ENCODE measurements around the gene RFX8.
"Not testable (repeated sequence)": the region's sequence is repeated elsewhere in the genome, so short reads cannot be mapped to it uniquely, and the experiment has no call there.

RFX8 gene

GRCh38 chr2:101469863-101470262 is 5.0 kb downstream of the RFX8 start:
- Histone ChIP-seq H3K27me3 (ENCODE audit: control insufficient read depth, insufficient read depth, low read length) (no peaks in the 10 kb centered on the region), H3K36me3 (ENCODE audit: control insufficient read depth, insufficient read depth, low read length) (no peaks in the 10 kb centered on the region), H3K27ac (ENCODE audit: low read length) (no peak overlapping the region), H3K9me3 (ENCODE audit: control insufficient read depth, insufficient read depth, low read length) (no peaks in the 10 kb centered on the region), H3K4me1 (ENCODE audit: control insufficient read depth, insufficient read depth, low read length) (peaks cover 1% of the 10 kb centered on the region), H3K4me3 (ENCODE audit: low read length) (no peak overlapping the region)
- no peak for DNase-seq (ENCODE audit: low read depth, low spot score)
- no CpG with 5 or more reads among the region's 4 CpGs for WGBS (ENCODE audit: insufficient coverage, insufficient read length)

GRCh38 chr2:101467306-101467705 is 7.6 kb downstream of the RFX8 start:
- no peaks in the 10 kb centered on the region for H3K4me1 ChIP-seq (ENCODE audit: control insufficient read depth, insufficient read depth, low read length)
- no CpG with 5 or more reads among the region's 4 CpGs for WGBS (ENCODE audit: insufficient coverage, insufficient read length)
- no peak overlapping the region for H3K4me3 ChIP-seq (ENCODE audit: low read length)
- H3K36me3 ChIP-seq (ENCODE audit: control insufficient read depth, insufficient read depth, low read length), result no peaks in the 10 kb centered on the region
- H3K27ac ChIP-seq (ENCODE audit: low read length), result no peak overlapping the region
- DNase-seq (ENCODE audit: low read depth, low spot score), result no peak
- H3K9me3 ChIP-seq (ENCODE audit: control insufficient read depth, insufficient read depth, low read length), result no peaks in the 10 kb centered on the region
- H3K27me3 ChIP-seq (ENCODE audit: control insufficient read depth, insufficient read depth, low read length), result no peaks in the 10 kb centered on the region

- H3K36me3 ChIP-seq (ENCODE audit: control insufficient read depth, insufficient read depth, low read length), result no peaks in the 10 kb centered on the region
- WGBS (ENCODE audit: insufficient coverage, insufficient read length), result no CpG with 5 or more reads among the region's 3 CpGs
- H3K4me3 ChIP-seq (ENCODE audit: low read length), result no peak overlapping the region
- no peaks in the 10 kb centered on the region for H3K9me3 ChIP-seq (ENCODE audit: control insufficient read depth, insufficient read depth, low read length)
- no peak for DNase-seq (ENCODE audit: low read depth, low spot score)
- no peak overlapping the region for H3K27ac ChIP-seq (ENCODE audit: low read length)
- no peaks in the 10 kb centered on the region for H3K4me1 ChIP-seq (ENCODE audit: control insufficient read depth, insufficient read depth, low read length)
- H3K27me3 ChIP-seq (ENCODE audit: control insufficient read depth, insufficient read depth, low read length), result no peaks in the 10 kb centered on the region
Measured at GRCh38 chr2:101466426-101466825, 8.5 kb downstream of the RFX8 start.

- H3K27ac ChIP-seq (ENCODE audit: low read length), result no peak overlapping the region
- no CpG with 5 or more reads among the region's 1 CpG for WGBS (ENCODE audit: insufficient coverage, insufficient read length)
- no peaks in the 10 kb centered on the region for H3K27me3 ChIP-seq (ENCODE audit: control insufficient read depth, insufficient read depth, low read length)
- DNase-seq (ENCODE audit: low read depth, low spot score), result no peak
- no peaks in the 10 kb centered on the region for H3K36me3 ChIP-seq (ENCODE audit: control insufficient read depth, insufficient read depth, low read length)
- H3K4me3 ChIP-seq (ENCODE audit: low read length), result no peak overlapping the region
- H3K9me3 ChIP-seq (ENCODE audit: control insufficient read depth, insufficient read depth, low read length), result no peaks in the 10 kb centered on the region
- H3K4me1 ChIP-seq (ENCODE audit: control insufficient read depth, insufficient read depth, low read length), result 0 out of 2 replicates have a peak, but pooled peaks cover under 1% of the 10 kb centered on the region
Measured at GRCh38 chr2:101464841-101465240, 10.1 kb downstream of the RFX8 start.

GRCh38 chr2:101463911-101464641 is 10.8 kb downstream of the RFX8 start:
- no peaks in the 10 kb centered on the region for H3K27me3 ChIP-seq (ENCODE audit: control insufficient read depth, insufficient read depth, low read length)
- no peaks in the 10 kb centered on the region for H3K9me3 ChIP-seq (ENCODE audit: control insufficient read depth, insufficient read depth, low read length)
- no peak overlapping the region for H3K4me3 ChIP-seq (ENCODE audit: low read length)
- peaks cover 1% of the 10 kb centered on the region; the same call in 1 of the 2 replicates for H3K4me1 ChIP-seq (ENCODE audit: control insufficient read depth, insufficient read depth, low read length)
- H3K36me3 ChIP-seq (ENCODE audit: control insufficient read depth, insufficient read depth, low read length), result no peaks in the 10 kb centered on the region
- H3K27ac ChIP-seq (ENCODE audit: low read length), result no peak overlapping the region
- no CpG with 5 or more reads among the region's 11 CpGs for WGBS (ENCODE audit: insufficient coverage, insufficient read length)
- no peak for DNase-seq (ENCODE audit: low read depth, low spot score)

GRCh38 chr2:101463421-101463820 is 11.5 kb downstream of the RFX8 start:
- no peak for DNase-seq (ENCODE audit: low read depth, low spot score)
- Histone ChIP-seq H3K4me3 (ENCODE audit: low read length) (no peak overlapping the region), H3K36me3 (ENCODE audit: control insufficient read depth, insufficient read depth, low read length) (no peaks in the 10 kb centered on the region), H3K9me3 (ENCODE audit: control insufficient read depth, insufficient read depth, low read length) (no peaks in the 10 kb centered on the region), H3K27ac (ENCODE audit: low read length) (no peak overlapping the region), H3K27me3 (ENCODE audit: control insufficient read depth, insufficient read depth, low read length) (no peaks in the 10 kb centered on the region), H3K4me1 (ENCODE audit: control insufficient read depth, insufficient read depth, low read length) (peaks cover 1% of the 10 kb centered on the region; the same call in 1 of the 2 replicates)
- no CpG with 5 or more reads among the region's 8 CpGs for WGBS (ENCODE audit: insufficient coverage, insufficient read length)

GRCh38 chr2:101461381-101461780 is 13.5 kb downstream of the RFX8 start:
- H3K4me1 ChIP-seq (ENCODE audit: control insufficient read depth, insufficient read depth, low read length), result peaks cover 1% of the 10 kb centered on the region; the same call in 1 of the 2 replicates
- H3K4me3 ChIP-seq (ENCODE audit: low read length), result no peak overlapping the region
- H3K9me3 ChIP-seq (ENCODE audit: control insufficient read depth, insufficient read depth, low read length), result no peaks in the 10 kb centered on the region
- H3K36me3 ChIP-seq (ENCODE audit: control insufficient read depth, insufficient read depth, low read length), result no peaks in the 10 kb centered on the region
- H3K27ac ChIP-seq (ENCODE audit: low read length), result no peak overlapping the region
- DNase-seq (ENCODE audit: low read depth, low spot score), result no peak
- no peaks in the 10 kb centered on the region for H3K27me3 ChIP-seq (ENCODE audit: control insufficient read depth, insufficient read depth, low read length)
- WGBS (ENCODE audit: insufficient coverage, insufficient read length), result no CpG with 5 or more reads among the region's 2 CpGs

GRCh38 chr2:101454408-101454807 is 20.5 kb downstream of the RFX8 start:
- no CpG with 5 or more reads among the region's 3 CpGs for WGBS (ENCODE audit: insufficient coverage, insufficient read length)
- not testable (repeated sequence) for H3K27me3 ChIP-seq (ENCODE audit: control insufficient read depth, insufficient read depth, low read length)

GRCh38 chr2:101450965-101451364 is 23.9 kb downstream of the RFX8 start:
- no peaks in the 10 kb centered on the region for H3K9me3 ChIP-seq (ENCODE audit: control insufficient read depth, insufficient read depth, low read length)
- no peaks in the 10 kb centered on the region for H3K27me3 ChIP-seq (ENCODE audit: control insufficient read depth, insufficient read depth, low read length)
- H3K4me1 ChIP-seq (ENCODE audit: control insufficient read depth, insufficient read depth, low read length), result no peaks in the 10 kb centered on the region
- no peaks in the 10 kb centered on the region for H3K36me3 ChIP-seq (ENCODE audit: control insufficient read depth, insufficient read depth, low read length)
- no peak for DNase-seq (ENCODE audit: low read depth, low spot score)
- WGBS (ENCODE audit: insufficient coverage, insufficient read length), result no CpG with 5 or more reads among the region's 6 CpGs
- no peak overlapping the region for H3K27ac ChIP-seq (ENCODE audit: low read length)
- H3K4me3 ChIP-seq (ENCODE audit: low read length), result no peak overlapping the region

More at GRCh38 chr2:101454408-101454807, 20.5 kb downstream of the RFX8 start:
- H3K4me1 ChIP-seq (ENCODE audit: control insufficient read depth, insufficient read depth, low read length); DNase-seq (ENCODE audit: low read depth, low spot score); H3K4me3 ChIP-seq (ENCODE audit: low read length); H3K9me3 ChIP-seq (ENCODE audit: control insufficient read depth, insufficient read depth, low read length); H3K36me3 ChIP-seq (ENCODE audit: control insufficient read depth, insufficient read depth, low read length); H3K27ac ChIP-seq (ENCODE audit: low read length): not testable (repeated sequence)

GRCh38 chr2:101446869-101447268 is 28.0 kb downstream of the RFX8 start:
- H3K27me3 ChIP-seq (ENCODE audit: control insufficient read depth, insufficient read depth, low read length), result no peaks in the 10 kb centered on the region; the same call in 1 of the 2 replicates
- no peak for DNase-seq (ENCODE audit: low read depth, low spot score)
- no CpG with 5 or more reads among the region's 4 CpGs for WGBS (ENCODE audit: insufficient coverage, insufficient read length)
- no peak overlapping the region for H3K4me3 ChIP-seq (ENCODE audit: low read length)
- H3K36me3 ChIP-seq (ENCODE audit: control insufficient read depth, insufficient read depth, low read length), result no peaks in the 10 kb centered on the region
- no peaks in the 10 kb centered on the region; the same call in 1 of the 2 replicates for H3K9me3 ChIP-seq (ENCODE audit: control insufficient read depth, insufficient read depth, low read length)
- no peaks in the 10 kb centered on the region; the same call in 1 of the 2 replicates for H3K4me1 ChIP-seq (ENCODE audit: control insufficient read depth, insufficient read depth, low read length)
- H3K27ac ChIP-seq (ENCODE audit: low read length), result no peak overlapping the region

GRCh38 chr2:101442667-101443061 is 32.2 kb downstream of the RFX8 start:
- no peak for DNase-seq (ENCODE audit: low read depth, low spot score)
- H3K9me3 ChIP-seq (ENCODE audit: control insufficient read depth, insufficient read depth, low read length), result no peaks in the 10 kb centered on the region; the same call in 1 of the 2 replicates
- no CpG with 5 or more reads among the region's 3 CpGs for WGBS (ENCODE audit: insufficient coverage, insufficient read length)
- H3K27ac ChIP-seq (ENCODE audit: low read length), result no peak overlapping the region
- H3K4me3 ChIP-seq (ENCODE audit: low read length), result no peak overlapping the region
- no peaks in the 10 kb centered on the region; the same call in 1 of the 2 replicates for H3K4me1 ChIP-seq (ENCODE audit: control insufficient read depth, insufficient read depth, low read length)
- H3K27me3 ChIP-seq (ENCODE audit: control insufficient read depth, insufficient read depth, low read length), result no peaks in the 10 kb centered on the region; the same call in 1 of the 2 replicates
- H3K36me3 ChIP-seq (ENCODE audit: control insufficient read depth, insufficient read depth, low read length), result no peaks in the 10 kb centered on the region

All from iPS DF 6.9 (cell line).